GM21737 (cell line): ENCODE results near the gene ITGA8.
"Not testable (repeated sequence)": the region's sequence is repeated elsewhere in the genome, so short reads cannot be mapped to it uniquely, and the experiment has no call there.

ENCODE experiments used
- ATAC-seq: cut with Tn5 transposase; IDR thresholded peaks from one replicate; pipeline ENCODE4 v1.9.1; 2021; ENCODE audit warnings: mild to moderate bottlenecking, moderate library complexity; ENCODE audit not compliant: unreplicated experiment

Gene ITGA8

GRCh38 chr10:15719899-15720634, at the start of gene ITGA8:
TSS of gene ITGA8 (minus strand) at chr10:15719922. CDS start at chr10:15719771, 151 bp downstream.
- ATAC-seq = no peak

- ATAC-seq = no peak
These were observed 45.3 kb upstream of the ITGA8 start for GRCh38 chr10:15764892-15765454.

- ATAC-seq = no peak
These were observed 43.3 kb upstream of the ITGA8 start for GRCh38 chr10:15763006-15763405.

- ATAC-seq = not testable (repeated sequence)
These were observed 42.5 kb upstream of the ITGA8 start for GRCh38 chr10:15762239-15762638.

- not testable (repeated sequence) for ATAC-seq
These were observed 41.5 kb upstream of the ITGA8 start for GRCh38 chr10:15761224-15761623.

- ATAC-seq = no peak
These were observed 41.0 kb upstream of the ITGA8 start for GRCh38 chr10:15760681-15761080.

- no peak for ATAC-seq
These were observed 39.5 kb upstream of the ITGA8 start for GRCh38 chr10:15759265-15759664.

- ATAC-seq = no peak
These were observed 38.9 kb upstream of the ITGA8 start for GRCh38 chr10:15758618-15759017.

- no peak for ATAC-seq
These were observed 35.2 kb upstream of the ITGA8 start for GRCh38 chr10:15754937-15755336.

- no peak for ATAC-seq
These were observed 31.3 kb upstream of the ITGA8 start for GRCh38 chr10:15751046-15751445.

- ATAC-seq = no peak
These were observed 28.4 kb upstream of the ITGA8 start for GRCh38 chr10:15748126-15748525.

GRCh38 chr10:15747632-15748031, 27.9 kb upstream of the ITGA8 start:
- ATAC-seq = no peak

GRCh38 chr10:15745751-15746150, 26.0 kb upstream of the ITGA8 start:
- no peak for ATAC-seq

GRCh38 chr10:15744217-15744865, 24.6 kb upstream of the ITGA8 start:
- no peak for ATAC-seq

- no peak for ATAC-seq
These were observed 23.7 kb upstream of the ITGA8 start for GRCh38 chr10:15743443-15743842.

- no peak for ATAC-seq
These were observed 23.1 kb upstream of the ITGA8 start for GRCh38 chr10:15742836-15743235.

- ATAC-seq = no peak
These were observed 22.4 kb upstream of the ITGA8 start for GRCh38 chr10:15742102-15742501.

GRCh38 chr10:15741581-15741980, 21.9 kb upstream of the ITGA8 start:
- ATAC-seq = no peak

- ATAC-seq = no peak
These were observed 20.5 kb upstream of the ITGA8 start for GRCh38 chr10:15740261-15740660.

- ATAC-seq = no peak
These were observed 19.7 kb upstream of the ITGA8 start for GRCh38 chr10:15739254-15739970.

GRCh38 chr10:15738270-15738925, 18.7 kb upstream of the ITGA8 start:
- no peak for ATAC-seq
